HUES48 (cell line): ENCODE results near the gene WTAP.
"Not testable (repeated sequence)": the region's sequence is repeated elsewhere in the genome, so short reads cannot be mapped to it uniquely, and the experiment has no call there.

Experiments used
- H3K27ac ChIP-seq: one replicate; pipeline ENCODE4 v1.7.0; 2013; ENCODE audit warnings: low read depth, low read length, inconsistent platforms
- H3K27me3 ChIP-seq: 2 replicates; pipeline ENCODE4 v1.6.1; 2013; ENCODE audit warnings: mild to moderate bottlenecking, low read length; ENCODE audit not compliant: control insufficient read depth, insufficient read depth
- H3K36me3 ChIP-seq: 2 replicates; pipeline ENCODE4 v1.6.1; 2013; ENCODE audit warnings: low read length; ENCODE audit not compliant: control insufficient read depth, insufficient read depth
- H3K4me1 ChIP-seq: 2 replicates; pipeline ENCODE4 v1.6.1; 2013; ENCODE audit warnings: mild to moderate bottlenecking, low read length; ENCODE audit not compliant: control insufficient read depth, insufficient read depth
- H3K4me3 ChIP-seq: 2 replicates; pipeline ENCODE4 v1.5.1; 2013; ENCODE audit warnings: mild to moderate bottlenecking, low read depth, low read length
- H3K9ac ChIP-seq: 2 replicates; pipeline ENCODE4 v1.6.1; 2013; ENCODE audit warnings: mild to moderate bottlenecking, low read depth, low read length, moderate library complexity
- H3K9me3 ChIP-seq: 2 replicates; pipeline ENCODE4 v1.6.1; 2013; ENCODE audit warnings: low read length; ENCODE audit not compliant: control insufficient read depth, insufficient read depth

Gene WTAP

GRCh38 chr6:159686703-159687102 lies 40.6 kb upstream of the WTAP start:
- Histone ChIP-seq H3K27ac (no peak overlapping the region), H3K9me3 (no peaks in the 10 kb centered on the region), H3K27me3 (no peaks in the 10 kb centered on the region), H3K4me3 (no peak overlapping the region), H3K4me1 (peaks cover 5% of the 10 kb centered on the region; the same call in 1 of the 2 replicates), H3K9ac (no peak overlapping the region), H3K36me3 (peaks cover 65% of the 10 kb centered on the region)

- no peak overlapping the region for H3K9ac ChIP-seq
- H3K9me3 ChIP-seq = no peaks in the 10 kb centered on the region
- H3K4me1 ChIP-seq = peaks cover 11% of the 10 kb centered on the region; the same call in 1 of the 2 replicates
- no peak overlapping the region for H3K27ac ChIP-seq
- H3K4me3 ChIP-seq = no peak overlapping the region
- no peaks in the 10 kb centered on the region for H3K27me3 ChIP-seq
- peaks cover 58% of the 10 kb centered on the region for H3K36me3 ChIP-seq
These were observed 40.0 kb upstream of the WTAP start for GRCh38 chr6:159687341-159687740.

- Histone ChIP-seq H3K27ac (no peak overlapping the region), H3K9me3 (no peaks in the 10 kb centered on the region), H3K4me1 (peaks cover 11% of the 10 kb centered on the region; the same call in 1 of the 2 replicates), H3K27me3 (no peaks in the 10 kb centered on the region), H3K9ac (no peak overlapping the region), H3K36me3 (peaks cover 52% of the 10 kb centered on the region), H3K4me3 (no peak overlapping the region)
These were observed 38.9 kb upstream of the WTAP start for GRCh38 chr6:159688266-159688905.

GRCh38 chr6:159689001-159689400 lies 38.3 kb upstream of the WTAP start:
- Histone ChIP-seq H3K4me1 (peaks cover 15% of the 10 kb centered on the region), H3K9ac (no peak overlapping the region), H3K27me3 (no peaks in the 10 kb centered on the region), H3K4me3 (no peak overlapping the region), H3K36me3 (peaks cover 46% of the 10 kb centered on the region), H3K9me3 (no peaks in the 10 kb centered on the region), H3K27ac (no peak overlapping the region)

- H3K36me3 ChIP-seq = peaks cover 36% of the 10 kb centered on the region
- not testable (repeated sequence) for H3K27me3 ChIP-seq, H3K4me3 ChIP-seq, H3K9ac ChIP-seq, H3K27ac ChIP-seq, H3K9me3 ChIP-seq
- H3K4me1 ChIP-seq = peaks cover 18% of the 10 kb centered on the region
These were observed 37.2 kb upstream of the WTAP start for GRCh38 chr6:159690135-159690534.

- Histone ChIP-seq H3K36me3 (peaks cover 30% of the 10 kb centered on the region), H3K9me3 (no peaks in the 10 kb centered on the region), H3K4me3 (peak overlapping the region; percentile 69), H3K27me3 (no peaks in the 10 kb centered on the region), H3K4me1 (peaks cover 18% of the 10 kb centered on the region), H3K27ac (no peak overlapping the region), H3K9ac (no peak overlapping the region)
These were observed 36.0 kb upstream of the WTAP start for GRCh38 chr6:159691133-159691962.

- H3K4me3 ChIP-seq = peak overlapping the region; percentile 69
- no peak overlapping the region for H3K9ac ChIP-seq
- H3K27ac ChIP-seq = no peak overlapping the region
- no peaks in the 10 kb centered on the region for H3K9me3 ChIP-seq
- H3K36me3 ChIP-seq = peaks cover 25% of the 10 kb centered on the region
- H3K27me3 ChIP-seq = no peaks in the 10 kb centered on the region
- H3K4me1 ChIP-seq = peaks cover 18% of the 10 kb centered on the region
These were observed 35.4 kb upstream of the WTAP start for GRCh38 chr6:159691963-159692287.

- H3K27me3 ChIP-seq = no peaks in the 10 kb centered on the region
- H3K36me3 ChIP-seq = peaks cover 19% of the 10 kb centered on the region
- H3K9me3 ChIP-seq = no peaks in the 10 kb centered on the region
- H3K9ac ChIP-seq = peak overlapping the region; percentile 81
- H3K27ac ChIP-seq = peak overlapping the region; percentile 90
- peaks cover 18% of the 10 kb centered on the region for H3K4me1 ChIP-seq
- H3K4me3 ChIP-seq = peak overlapping the region; percentile 69
These were observed 34.8 kb upstream of the WTAP start for GRCh38 chr6:159692303-159693127.

GRCh38 chr6:159693128-159693893 lies 34.0 kb upstream of the WTAP start, which contains the start of gene SOD2:
TSS of gene SOD2 (minus strand) at chr6:159693241. CDS start at chr6:159693167, 74 bp downstream.
- Histone ChIP-seq H3K4me1 (peaks cover 18% of the 10 kb centered on the region), H3K27me3 (no peaks in the 10 kb centered on the region), H3K9me3 (no peaks in the 10 kb centered on the region), H3K27ac (peak within 1 kb of the TSS; percentile 90), H3K9ac (peak within 1 kb of the TSS; percentile 92), H3K4me3 (peak within 1 kb of the TSS; percentile 69), H3K36me3 (peaks cover 12% of the 10 kb centered on the region)

GRCh38 chr6:159693894-159694545 lies 33.3 kb upstream of the WTAP start:
- H3K27ac ChIP-seq = peak overlapping the region; percentile 90

More at GRCh38 chr6:159693894-159694545, 33.3 kb upstream of the WTAP start:
- Histone ChIP-seq H3K4me3 (peak overlapping the region; percentile 69), H3K9me3 (no peaks in the 10 kb centered on the region), H3K9ac (peak overlapping the region; percentile 92), H3K4me1 (peaks cover 18% of the 10 kb centered on the region), H3K36me3 (peaks cover 5% of the 10 kb centered on the region), H3K27me3 (no peaks in the 10 kb centered on the region)
